ENCODE results near the gene ANO1.

ANO1 gene

GRCh38 chr11:70099578-70100279 lies 21.6 kb downstream of the ANO1 start:
- DNase-seq: no peak

GRCh38 chr11:70100280-70100603 lies 22.1 kb downstream of the ANO1 start:
- DNase-seq: no peak

- no peak for DNase-seq
Measured at GRCh38 chr11:70100791-70101190, 22.7 kb downstream of the ANO1 start.

GRCh38 chr11:70103256-70103975 lies 25.3 kb downstream of the ANO1 start:
- DNase-seq: no peak

- DNase-seq: no peak
Measured at GRCh38 chr11:70104419-70104818, 26.3 kb downstream of the ANO1 start.

GRCh38 chr11:70104961-70105360 lies 26.8 kb downstream of the ANO1 start:
- DNase-seq: no peak

- no peak for DNase-seq
Measured at GRCh38 chr11:70105369-70105754, 27.2 kb downstream of the ANO1 start.

GRCh38 chr11:70105755-70106571 lies 27.8 kb downstream of the ANO1 start:
- no peak for DNase-seq

GRCh38 chr11:70106757-70107156 lies 28.6 kb downstream of the ANO1 start:
- DNase-seq: no peak

GRCh38 chr11:70107191-70107590 lies 29.1 kb downstream of the ANO1 start:
- no peak for DNase-seq

- DNase-seq: no peak
Measured at GRCh38 chr11:70107756-70108155, 29.6 kb downstream of the ANO1 start.

- DNase-seq: no peak
Measured at GRCh38 chr11:70108250-70108649, 30.1 kb downstream of the ANO1 start.

GRCh38 chr11:70109006-70109405 lies 30.9 kb downstream of the ANO1 start:
- no peak for DNase-seq

- DNase-seq: no peak
Measured at GRCh38 chr11:70109903-70110302, 31.8 kb downstream of the ANO1 start.

- DNase-seq: no peak
Measured at GRCh38 chr11:70110538-70111055, 32.5 kb downstream of the ANO1 start.

GRCh38 chr11:70111269-70112016 lies 33.3 kb downstream of the ANO1 start:
- DNase-seq: no peak

- DNase-seq: no peak
Measured at GRCh38 chr11:70112017-70112434, 33.9 kb downstream of the ANO1 start.

- DNase-seq: no peak
Measured at GRCh38 chr11:70113801-70114200, 35.7 kb downstream of the ANO1 start.

- no peak for DNase-seq
Measured at GRCh38 chr11:70115778-70116177, 37.7 kb downstream of the ANO1 start.

- DNase-seq: no peak
Measured at GRCh38 chr11:70116386-70117065, 38.4 kb downstream of the ANO1 start.

GRCh38 chr11:70117567-70118145 lies 39.5 kb downstream of the ANO1 start:
- DNase-seq: no peak

- no peak for DNase-seq
Measured at GRCh38 chr11:70118642-70119041, 40.5 kb downstream of the ANO1 start.
